CD4-positive, alpha-beta T cell (primary cell): Measurements from ENCODE around the gene RBFA. TPM values are rescaled to one million over a fixed set of nuclear protein-coding genes. Genes with fewer than 3 reads are reported as not detected.

Experiments used
- ATAC-seq: fragments of 200-7000 bp; cut with Tn5 transposase; one replicate; pipeline ENCODE4 v1.10.0; 2022; ENCODE audit warnings: mild to moderate bottlenecking; ENCODE audit not compliant: poor library complexity
- CTCF ChIA-PET: fragments of 350-600 bp; sonication (Branson Sonifier 250); formaldehyde crosslinking; loops from one replicate; lab custom pipeline; 2021; ENCODE audit warnings: antibody characterized with exemption, inconsistent platforms; lab: Charles Lee
- POLR2A ChIA-PET: fragments of 350-600 bp; sonication (Branson Sonifier 250); formaldehyde crosslinking; loops from one replicate; lab custom pipeline; 2021; ENCODE audit warnings: antibody characterized with exemption, inconsistent platforms; lab: Charles Lee
- DNase-seq, 14 experiments: peaks; one replicate each; pipeline ENCODE4 v3.0.0-alpha.2; 2013 to 2020; ENCODE audit warnings: mixed read lengths in 2 of 14
- H3K27ac ChIP-seq, 2 donors: one replicate each; pipeline versions ENCODE4 v1.5.1 to v1.7.0; 2013; ENCODE audit warnings: low read length in 2 of 2, low read depth in 1 of 2, mild to moderate bottlenecking in 1 of 2
- H3K27me3 ChIP-seq, 2 experiments: 1 replicate in 1 of 2; 2 replicates in 1 of 2; pipeline versions ENCODE4 v1.6.1 to v1.7.0; 2013; ENCODE audit warnings: low read length in 2 of 2, control low read depth in 1 of 2, mild to moderate bottlenecking in 1 of 2, moderate library complexity in 1 of 2; ENCODE audit not compliant: insufficient read depth in 2 of 2, control insufficient read depth in 1 of 2
- H3K36me3 ChIP-seq: one replicate; pipeline ENCODE4 v1.6.1; 2013; ENCODE audit warnings: low read length, control low read depth; ENCODE audit not compliant: insufficient read depth
- H3K4me1 ChIP-seq: one replicate; pipeline ENCODE4 v1.6.1; 2013; ENCODE audit warnings: low read length, control low read depth; ENCODE audit not compliant: insufficient read depth
- H3K4me3 ChIP-seq: one replicate; pipeline ENCODE4 v1.5.1; 2013; ENCODE audit warnings: mild to moderate bottlenecking, low read length, moderate library complexity
- H3K9me3 ChIP-seq, 2 experiments: 1 replicate in 1 of 2; 2 replicates in 1 of 2; pipeline versions ENCODE4 v1.6.1 to v1.7.0; 2013; ENCODE audit warnings: low read length in 2 of 2, mild to moderate bottlenecking in 2 of 2, control low read depth in 1 of 2, moderate library complexity in 1 of 2; ENCODE audit not compliant: control insufficient read depth in 1 of 2, insufficient read depth in 1 of 2
- H3K27ac Mint-ChIP-seq: one replicate; pipeline ENCODE4 v1.8.0; 2020; ENCODE audit warnings: mixed read lengths
- H3K27me3 Mint-ChIP-seq: one replicate; pipeline ENCODE4 v1.8.0; 2021; ENCODE audit warnings: mixed read lengths
- H3K36me3 Mint-ChIP-seq: one replicate; pipeline ENCODE4 v1.8.0; 2021; ENCODE audit warnings: low read depth, mixed read lengths
- H3K4me1 Mint-ChIP-seq: one replicate; pipeline ENCODE4 v1.8.0; 2021; ENCODE audit warnings: low read depth, mixed read lengths
- H3K4me3 Mint-ChIP-seq: one replicate; pipeline ENCODE4 v1.8.0; 2020; ENCODE audit warnings: mild to moderate bottlenecking, mixed read lengths
- H3K9me3 Mint-ChIP-seq: one replicate; pipeline ENCODE4 v1.8.0; 2020; ENCODE audit warnings: mixed read lengths
- intact Hi-C, 2 experiments: fragments of 100-400 bp; cut with DNase I in 1 of 2; cut with micrococcal nuclease in 1 of 2; formaldehyde crosslinking; loops; one replicate each; pipeline versions ENCODE4 v1.15.1 to v1.9.0; 2023 to 2025; cut with DNase I, micrococcal nuclease
- total RNA-seq, 174 experiments: library from RNA in 2 of 174; stranded (reverse) in 2 of 174; gene quantifications; one replicate each; pipeline ENCODE4 v1.2.3 and lab custom pipeline; 2021 to 2026
- TF ChIP-seq, protein P1 (sequence below): fragments of 200-600 bp; IDR thresholded peaks from one replicate; pipeline ENCODE4 v1.8.0; 2022; ENCODE audit warnings: antibody characterized with exemption, mild to moderate bottlenecking

The RBFA gene
- total RNA-seq, 2 experiments from 2014 or later, result 11.2 to 12.3 TPM

DNA sequence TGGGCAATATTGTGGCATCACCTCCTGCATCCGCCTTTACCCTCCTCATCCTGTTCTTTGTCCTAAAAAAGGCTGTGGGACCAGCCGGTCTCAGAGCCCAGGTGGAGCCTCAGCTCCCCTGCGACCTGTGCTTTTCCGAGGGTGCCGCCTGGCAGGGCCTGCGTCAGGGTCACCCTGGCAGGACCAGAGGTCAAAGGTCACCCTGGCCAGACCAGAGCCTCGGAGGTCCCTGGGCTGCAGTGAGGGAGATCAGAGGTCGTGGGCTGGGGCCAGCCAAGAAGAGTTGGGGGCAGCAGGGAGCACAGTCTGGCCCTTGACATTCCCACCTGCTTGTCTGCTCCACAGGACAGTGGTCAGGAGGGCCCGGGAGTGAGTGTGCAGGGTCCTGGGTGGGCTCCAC lies 31.5 kb downstream of the RBFA start:
- no peak overlapping the region for H3K4me3 Mint-ChIP-seq

DNA sequence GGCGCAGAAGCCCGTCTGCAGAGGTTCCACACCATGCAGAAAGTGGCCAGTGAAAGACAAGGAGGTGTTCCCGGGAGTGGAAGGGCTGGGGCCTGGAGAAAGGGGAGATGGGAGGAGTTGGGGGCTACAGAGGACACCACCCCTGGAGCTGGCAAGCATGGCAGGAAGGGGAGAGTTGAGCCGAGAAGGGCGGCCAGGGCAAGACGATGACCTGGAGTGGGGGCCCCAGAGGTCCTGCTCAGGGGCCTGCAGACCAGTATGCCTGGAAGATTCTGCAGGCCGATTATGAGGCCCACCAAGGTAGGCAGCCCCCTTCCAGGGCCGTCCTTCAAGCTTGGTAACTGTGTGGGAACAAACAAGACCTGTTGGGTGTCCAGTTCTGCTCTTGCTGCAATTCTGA lies 33.1 kb downstream of the RBFA start:
- H3K27ac ChIP-seq, result no peak overlapping the region
- Mint-ChIP-seq H3K4me3 (no peak overlapping the region), H3K27me3 (no peaks in the 10 kb centered on the region), H3K27ac (no peak overlapping the region), H3K9me3 (peaks cover 2% of the 10 kb centered on the region), H3K36me3 (no peaks in the 10 kb centered on the region), H3K4me1 (no peaks in the 10 kb centered on the region)
- TF ChIP-seq, protein P1, sequence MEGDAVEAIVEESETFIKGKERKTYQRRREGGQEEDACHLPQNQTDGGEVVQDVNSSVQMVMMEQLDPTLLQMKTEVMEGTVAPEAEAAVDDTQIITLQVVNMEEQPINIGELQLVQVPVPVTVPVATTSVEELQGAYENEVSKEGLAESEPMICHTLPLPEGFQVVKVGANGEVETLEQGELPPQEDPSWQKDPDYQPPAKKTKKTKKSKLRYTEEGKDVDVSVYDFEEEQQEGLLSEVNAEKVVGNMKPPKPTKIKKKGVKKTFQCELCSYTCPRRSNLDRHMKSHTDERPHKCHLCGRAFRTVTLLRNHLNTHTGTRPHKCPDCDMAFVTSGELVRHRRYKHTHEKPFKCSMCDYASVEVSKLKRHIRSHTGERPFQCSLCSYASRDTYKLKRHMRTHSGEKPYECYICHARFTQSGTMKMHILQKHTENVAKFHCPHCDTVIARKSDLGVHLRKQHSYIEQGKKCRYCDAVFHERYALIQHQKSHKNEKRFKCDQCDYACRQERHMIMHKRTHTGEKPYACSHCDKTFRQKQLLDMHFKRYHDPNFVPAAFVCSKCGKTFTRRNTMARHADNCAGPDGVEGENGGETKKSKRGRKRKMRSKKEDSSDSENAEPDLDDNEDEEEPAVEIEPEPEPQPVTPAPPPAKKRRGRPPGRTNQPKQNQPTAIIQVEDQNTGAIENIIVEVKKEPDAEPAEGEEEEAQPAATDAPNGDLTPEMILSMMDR, result no peak
- H3K9me3 ChIP-seq, result peaks cover 0 to 6% of the 10 kb centered on the region in 2 experiments
- CTCF ChIA-PET, result no interaction called here
- ATAC-seq (no peak), DNase-seq (no peak)
- no peak overlapping the region for H3K4me3 ChIP-seq
- H3K36me3 ChIP-seq, result no peaks in the 10 kb centered on the region
- H3K4me1 ChIP-seq, result no peaks in the 10 kb centered on the region
- intact Hi-C loops, result no loop called here
- POLR2A ChIA-PET, result no interaction called here
- H3K27me3 ChIP-seq, result peaks cover 0 to 2% of the 10 kb centered on the region in 2 experiments

More for the DNA sequence above, 31.5 kb downstream of the RBFA start:
- TF ChIP-seq, protein P1, result no peak
- ChIA-PET CTCF (no interaction called here), POLR2A (no interaction called here)
- Histone ChIP-seq H3K9me3 (peaks cover 7 to 10% of the 10 kb centered on the region in 2 experiments), H3K4me1 (no peaks in the 10 kb centered on the region), H3K27me3 (peaks cover 0 to 2% of the 10 kb centered on the region in 2 experiments), H3K4me3 (no peak overlapping the region), H3K27ac (no peak overlapping the region), H3K36me3 (no peaks in the 10 kb centered on the region)
- Mint-ChIP-seq H3K27ac (no peak overlapping the region), H3K27me3 (no peaks in the 10 kb centered on the region), H3K9me3 (peaks cover 6% of the 10 kb centered on the region), H3K36me3 (no peaks in the 10 kb centered on the region), H3K4me1 (no peaks in the 10 kb centered on the region)
- intact Hi-C loops, result no loop called here
- ATAC-seq (no peak), DNase-seq (no peak)

DNA sequence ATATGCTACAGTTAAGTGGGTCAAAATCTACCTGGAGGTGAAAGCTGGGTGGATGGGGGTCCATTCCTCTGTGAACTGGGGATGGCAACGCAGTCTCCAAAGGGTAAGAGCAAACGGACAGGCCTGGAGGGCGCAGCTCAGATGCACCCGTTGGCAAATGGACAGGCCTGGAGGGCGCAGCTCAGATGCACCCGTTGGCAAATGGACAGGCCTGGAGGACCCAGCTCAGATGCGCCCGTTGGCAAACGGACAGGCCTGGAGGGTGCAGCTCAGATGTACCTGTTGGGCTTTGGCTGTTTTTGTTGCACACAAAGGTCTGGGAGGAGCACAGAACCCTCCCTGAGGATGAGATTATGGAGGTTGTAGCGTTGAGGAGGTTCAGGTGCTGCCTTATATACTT lies 33.7 kb downstream of the RBFA start:
- Histone ChIP-seq H3K36me3 (no peaks in the 10 kb centered on the region), H3K9me3 (peaks cover 0 to 4% of the 10 kb centered on the region in 2 experiments), H3K27me3 (peaks cover 0 to 2% of the 10 kb centered on the region in 2 experiments), H3K4me1 (no peaks in the 10 kb centered on the region), H3K27ac (no peak overlapping the region), H3K4me3 (no peak overlapping the region)
- H3K36me3 Mint-ChIP-seq, result no peaks in the 10 kb centered on the region
- POLR2A ChIA-PET, result no interaction called here
- H3K4me1 Mint-ChIP-seq, result no peaks in the 10 kb centered on the region
- no peak for DNase-seq
- ATAC-seq, result no peak
- TF ChIP-seq, protein P1, result no peak
- intact Hi-C loops, result no loop called here
- CTCF ChIA-PET, result no interaction called here
- H3K27me3 Mint-ChIP-seq, result no peaks in the 10 kb centered on the region
- H3K9me3 Mint-ChIP-seq, result no peaks in the 10 kb centered on the region
- H3K27ac Mint-ChIP-seq, result no peak overlapping the region
- no peak overlapping the region for H3K4me3 Mint-ChIP-seq
